K562 (cell line): ENCODE results near the gene UBE2L3. TPM values are rescaled to one million over a fixed set of nuclear protein-coding genes. Genes with fewer than 3 reads are reported as not detected.
A peak's percentile ranks its signal among the peaks of the same experiment; 100 is the strongest.

Experiments used
- AFF1 ChIP-seq, 2 experiments: fragments of 450-650 bp; IDR thresholded peaks; 2 replicates each; pipeline ENCODE4 v1.6.1; 2018; ENCODE audit warnings: mild to moderate bottlenecking in 2 of 2, low read depth in 1 of 2; ENCODE audit not compliant: partially characterized antibody in 2 of 2
- CUX1 ChIP-seq: fragments of 200-800 bp; sonication (Bioruptor generic); IDR thresholded peaks from 2 replicates; pipeline ENCODE4 v1.6.1; 2016; ENCODE audit warnings: missing genetic modification characterization, missing compliant biosample characterization
- EHMT2 ChIP-seq: fragments of 450-650 bp; IDR thresholded peaks from 2 replicates; pipeline ENCODE4 v1.6.1; 2018; ENCODE audit warnings: antibody characterized with exemption
- GATAD2A ChIP-seq: fragments of 450-650 bp; IDR thresholded peaks from 2 replicates; pipeline ENCODE4 v1.6.1; 2017
- KLF1 ChIP-seq: fragments of 450-650 bp; IDR thresholded peaks from 2 replicates; pipeline ENCODE4 v1.6.1; 2016; ENCODE audit warnings: missing genetic modification characterization, missing compliant biosample characterization
- MTA3 ChIP-seq: fragments of 450-650 bp; formaldehyde crosslinking; IDR thresholded peaks from 2 replicates; pipeline ENCODE4 v1.6.1; 2017; ENCODE audit warnings: mild to moderate bottlenecking, borderline replicate concordance
- RFX5 ChIP-seq: IDR thresholded peaks from 2 replicates; pipeline ENCODE4 v1.6.1; 2011; ENCODE audit warnings: low read depth, mild to moderate bottlenecking, improper control_type of control experiment, low read length
- SMAD4 ChIP-seq: fragments of 250-450 bp; sonication (Bioruptor Pico); conservative IDR thresholded peaks from 2 replicates; pipeline ENCODE4 v1.8.0; 2021; ENCODE audit warnings: inconsistent platforms, mild to moderate bottlenecking, moderate library complexity
- SUPT5H ChIP-seq: fragments of 450-650 bp; IDR thresholded peaks from 2 replicates; pipeline ENCODE4 v1.6.1; 2016
- TAF15 ChIP-seq: fragments of 200-400 bp; formaldehyde crosslinking; IDR thresholded peaks from 2 replicates; pipeline ENCODE4 v1.6.1; 2017; ENCODE audit warnings: mild to moderate bottlenecking, low read depth, low read length, moderate library complexity
- YBX1 ChIP-seq: fragments of 450-650 bp; IDR thresholded peaks from 2 replicates; pipeline ENCODE4 v1.7.1; 2016; ENCODE audit warnings: mild to moderate bottlenecking
- ZBTB8A ChIP-seq: fragments of 450-650 bp; IDR thresholded peaks from 2 replicates; pipeline ENCODE4 v1.6.1; 2018; ENCODE audit warnings: mild to moderate bottlenecking, moderate library complexity; ENCODE audit not compliant: partially characterized antibody
- ZNF263 ChIP-seq: sonication (generic); formaldehyde crosslinking; IDR thresholded peaks from 2 replicates; pipeline ENCODE4 v1.8.0; 2022; ENCODE audit warnings: mild to moderate bottlenecking, missing genetic modification reagents, borderline replicate concordance
- ZNF311 ChIP-seq: fragments of 250-450 bp; sonication (Bioruptor Pico); IDR thresholded peaks from 2 replicates; pipeline ENCODE4 v1.4.0; 2020; ENCODE audit warnings: mild to moderate bottlenecking, moderate library complexity
- ZNF76 ChIP-seq: fragments of 250-450 bp; sonication (Bioruptor Pico); IDR thresholded peaks from 2 replicates; pipeline ENCODE4 v1.4.0; 2020; ENCODE audit warnings: mild to moderate bottlenecking, moderate library complexity, borderline replicate concordance
- ZSCAN32 ChIP-seq: fragments of 450-650 bp; formaldehyde crosslinking; IDR thresholded peaks from 2 replicates; pipeline ENCODE4 v1.4.0; 2020; ENCODE audit warnings: mild to moderate bottlenecking, moderate library complexity
- polyA plus RNA-seq, 8 experiments: library from polyadenylated mRNA; depleted of rRNA in 4 of 8; stranded (reverse) in 5 of 8; unstranded in 3 of 8; fragments of >200 nt; fragmentation: Nextera tagmentation in 2 of 8; fragmentation: Illumina TruSeq in 1 of 8; extraction: Ambion mirVana in 2 of 8; extraction: Trizol in 1 of 8; gene quantifications; 2 replicates each; pipeline versions ENCODE4 v1.2.1 to v1.2.3, GENCODE V29; 2011 to 2014; ENCODE audit warnings: inconsistent platforms in 1 of 8, missing spikeins in 1 of 8
- total RNA-seq, 7 experiments: library from RNA; depleted of rRNA in 6 of 7; stranded (reverse); fragments of >200 nt in 6 of 7; fragmentation: Illumina TruSeq in 2 of 7; extraction: Trizol in 2 of 7; gene quantifications; 2 replicates each; pipeline versions ENCODE4 v1.2.1 to v1.2.3, GENCODE V29; 2011 to 2021; ENCODE audit warnings: low replicate concordance in 1 of 7
- TF ChIP-seq, protein P1 (sequence below): fragments of 250-450 bp; sonication (Bioruptor Pico); IDR thresholded peaks from 2 replicates; pipeline ENCODE4 v1.9.0; 2021; ENCODE audit warnings: mild to moderate bottlenecking

UBE2L3 gene
- total and polyA plus RNA-seq, 9 of the 15 experiments (the other 6 are each of a cell fraction or from before 2014, with no cell fraction given): 215 to 625 (median 285) TPM

GRCh38 chr22:21582801-21583740 is 15.6 kb downstream of the UBE2L3 start (continued):
- TF ChIP-seq, protein P1, sequence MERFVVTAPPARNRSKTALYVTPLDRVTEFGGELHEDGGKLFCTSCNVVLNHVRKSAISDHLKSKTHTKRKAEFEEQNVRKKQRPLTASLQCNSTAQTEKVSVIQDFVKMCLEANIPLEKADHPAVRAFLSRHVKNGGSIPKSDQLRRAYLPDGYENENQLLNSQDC (CRISPR knock-in tag): no peak
- TF ChIP-seq EHMT2 (no peak), GATAD2A (no peak), ZNF263 (CRISPR knock-in tag) (peak; percentile 67), SUPT5H (no peak), SMAD4 (CRISPR knock-in tag) (0 out of 2 replicates have a peak, but pooled peaks have one; percentile 20), YBX1 (no peak), ZSCAN32 (CRISPR knock-in tag) (peak; percentile 82), CUX1 (CRISPR knock-in tag) (no peak), TAF15 (no peak), AFF1 (IDR thresholded peaks at IDR 0.05; ENCODE audit: low read depth in 1 of 2, partially characterized antibody in 2 of 2) (no peak), MTA3 (no peak), KLF1 (tag) (no peak), ZBTB8A (no peak), ZNF76 (CRISPR knock-in tag) (no peak), ZNF311 (CRISPR knock-in tag) (0 out of 2 replicates have a peak, but pooled peaks have one; percentile 34), RFX5 (no peak)
